ENCODE data around the gene LEPROT. TPM values are rescaled to one million over a fixed set of nuclear protein-coding genes. Genes with fewer than 3 reads are reported as not detected.

The LEPROT gene
- total and polyA plus RNA-seq, 2 of the 8 experiments (the other 6 are each of a cell fraction or from before 2014, with no cell fraction given) = 25.7 to 27.2 TPM

DNA sequence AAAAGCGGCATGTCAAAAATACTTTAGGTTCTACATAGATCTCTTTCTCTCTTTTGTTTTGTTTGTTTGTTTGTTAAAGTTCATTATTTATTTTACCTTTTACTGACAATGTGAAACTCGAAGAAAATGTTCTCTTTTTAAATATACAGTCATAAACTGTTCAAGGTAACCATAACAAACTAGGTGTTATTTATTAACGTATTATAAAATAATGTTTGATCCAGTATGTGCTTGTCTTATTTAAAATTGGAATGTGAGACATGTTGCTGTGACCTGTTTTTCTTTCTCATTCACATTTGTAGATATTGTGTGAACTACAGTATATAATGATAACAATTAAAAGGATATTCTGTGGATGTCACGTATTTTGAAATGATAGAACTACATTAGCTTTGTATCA is 5.9 kb upstream of the LEPROT start (continued):
- TF ChIP-seq RBBP5 (IDR thresholded peaks at IDR 0.05; ENCODE audit: borderline replicate concordance, low read depth, low read length) (no peak), GABPA (IDR thresholded peaks at IDR 0.05; ENCODE audit: borderline replicate concordance, insufficient read depth, low read length) (no peak), CHD2 (IDR thresholded peaks at IDR 0.05; ENCODE audit: low read length) (no peak)

All from H1 (cell line).